ENCODE results near the gene CYTIP.

CYTIP gene

GRCh38 chr2:157376041-157376440 is 67.8 kb downstream of the CYTIP start:
- TF ChIP-seq CTCF (IDR thresholded peaks at IDR 0.05) = no peak

- no peak for TF ChIP-seq CTCF (IDR thresholded peaks at IDR 0.05)
Observed at GRCh38 chr2:157375384-157375783, 68.5 kb downstream of the CYTIP start.

GRCh38 chr2:157367704-157368103 is 76.2 kb downstream of the CYTIP start:
- TF ChIP-seq CTCF (IDR thresholded peaks at IDR 0.05) = no peak

Measured in LNCAP (cell line).